Kidney (tissue), 14 donors: ENCODE measurements around the gene LOXL1. TPM values are rescaled to one million over a fixed set of nuclear protein-coding genes. Genes with fewer than 3 reads are reported as not detected.

Source experiments
- DNase-seq, 5 donors: peaks; one replicate each; pipeline ENCODE4 v3.0.0-alpha.2; 2013 to 2020
- FAIRE-seq: peaks from 2 replicates; lab custom pipeline; 2012; peaks lifted over from hg19 to GRCh38; lab: Jason Lieb, UNC
- H3K27ac ChIP-seq, 2 donors: one replicate each; pipeline ENCODE4 v1.7.0; 2013; ENCODE audit warnings: low read depth in 2 of 2, low read length in 2 of 2, inconsistent platforms in 1 of 2
- H3K27me3 ChIP-seq: one replicate; pipeline ENCODE4 v1.7.1; 2013; ENCODE audit warnings: low read length, inconsistent platforms; ENCODE audit not compliant: control insufficient read depth, insufficient read depth
- H3K36me3 ChIP-seq, 3 donors: one replicate each; pipeline versions ENCODE4 v1.7.0 to v1.7.1; 2013; ENCODE audit warnings: low read length in 3 of 3, control low read depth in 1 of 3, inconsistent platforms in 1 of 3; ENCODE audit not compliant: insufficient read depth in 3 of 3, control insufficient read depth in 2 of 3
- H3K4me1 ChIP-seq, 3 donors: one replicate each; pipeline versions ENCODE4 v1.7.0 to v1.7.1; 2013; ENCODE audit warnings: low read length in 3 of 3, inconsistent platforms in 1 of 3, low read depth in 1 of 3; ENCODE audit not compliant: control insufficient read depth in 2 of 3, insufficient read depth in 2 of 3
- H3K4me3 ChIP-seq, 3 donors: one replicate each; pipeline versions ENCODE4 v1.7.0 to v1.8.1; 2013; ENCODE audit warnings: low read length in 3 of 3, control low read depth in 1 of 3, inconsistent platforms in 1 of 3
- H3K9ac ChIP-seq, 3 donors: one replicate each; pipeline versions ENCODE4 v1.7.0 to v1.7.1; 2013; ENCODE audit warnings: low read length in 3 of 3, control low read depth in 1 of 3, inconsistent platforms in 1 of 3
- H3K9me3 ChIP-seq, 3 donors: one replicate each; pipeline versions ENCODE4 v1.7.0 to v1.7.1; 2013; ENCODE audit warnings: low read length in 3 of 3, control low read depth in 1 of 3, inconsistent platforms in 1 of 3; ENCODE audit not compliant: control insufficient read depth in 2 of 3, insufficient read depth in 1 of 3
- CTCF ChIP-seq: IDR thresholded peaks from 3 replicates; pipeline ENCODE4 v1.5.1; 2012; ENCODE audit warnings: mild to moderate bottlenecking, moderate library complexity, borderline replicate concordance; ENCODE audit not compliant: insufficient read depth; ENCODE audit errors: extremely low read depth
- intact Hi-C: fragments of 100-400 bp; cut with DNase I; formaldehyde crosslinking; loops from one replicate; pipeline ENCODE4 v1.11.1; 2022
- polyA plus RNA-seq: library from polyadenylated mRNA; stranded (reverse); fragments of 350-450 nt; fragmentation: Illumina TruSeq; extraction: RNeasy Lipid Tissue Mini Kit (QIAGEN cat#74804); gene quantifications from one replicate; pipeline ENCODE4 v1.2.3, GENCODE V29; 2014; ENCODE audit warnings: low read depth, low replicate concordance; ENCODE audit not compliant: insufficient read depth
- total RNA-seq: library from RNA; stranded (reverse); fragmentation: NEBNext Ultra II Directional; extraction: Animal tissue kit (Norgen Biotek cat#: 25700); gene quantifications from one replicate; pipeline ENCODE4 v1.2.1, GENCODE V29; 2021
- donor health status: control.
- donor health status: control.
- donor health status: control.
- donor health status: control.
- donor health status: control.
- donor health status: DM: yes; HTN: yes; CAD: no.
- donor health status: Normal renal cell carcinoma (clear cell type).

Gene LOXL1
- total and polyA plus RNA-seq, 2 donors from 2014 or later: 33.2 to 35.1 TPM

GRCh38 chr15:73901126-73901810, 25.0 kb upstream of the LOXL1 start:
- FAIRE-seq (no peak), DNase-seq (peak in 1 of 5 donors; percentile 8)
- no peaks in the 10 kb centered on the region for H3K36me3 ChIP-seq
- no peaks in the 10 kb centered on the region for H3K27me3 ChIP-seq
- peaks cover 0 to 4% (median 0%) of the 10 kb centered on the region in 3 donors for H3K9me3 ChIP-seq
- TF ChIP-seq CTCF: no peak
- H3K9ac ChIP-seq: no peak overlapping the region
- no peak overlapping the region for H3K4me3 ChIP-seq
- peaks cover 0 to 7% (median 0%) of the 10 kb centered on the region in 3 donors for H3K4me1 ChIP-seq
- intact Hi-C loops: no loop called here
- H3K27ac ChIP-seq: no peak overlapping the region

- no peaks in the 10 kb centered on the region for H3K27me3 ChIP-seq
- no peak overlapping the region for H3K9ac ChIP-seq
- H3K4me1 ChIP-seq: peaks cover 0 to 7% (median 0%) of the 10 kb centered on the region in 3 donors
- no peak overlapping the region for H3K27ac ChIP-seq
- DNase-seq (peak in 1 of 5 donors; percentile 24), FAIRE-seq (no peak)
- intact Hi-C loops: no loop called here
- no peak for TF ChIP-seq CTCF
- peaks cover 0 to 4% (median 0%) of the 10 kb centered on the region in 3 donors for H3K9me3 ChIP-seq
- H3K4me3 ChIP-seq: no peak overlapping the region
- no peaks in the 10 kb centered on the region for H3K36me3 ChIP-seq
These were observed 23.9 kb upstream of the LOXL1 start for GRCh38 chr15:73902121-73903020.

- DNase-seq: peak in 1 of 5 donors; percentile 25
- FAIRE-seq: no peak
- Histone ChIP-seq H3K4me3 (no peak overlapping the region), H3K4me1 (peaks cover 0 to 5% (median 2%) of the 10 kb centered on the region in 3 donors), H3K9ac (no peak overlapping the region), H3K27me3 (no peaks in the 10 kb centered on the region), H3K27ac (no peak overlapping the region), H3K9me3 (peaks cover 0 to 4% (median 0%) of the 10 kb centered on the region in 3 donors), H3K36me3 (no peaks in the 10 kb centered on the region)
- intact Hi-C loops: no loop called here
- no peak for TF ChIP-seq CTCF
These were observed 22.0 kb upstream of the LOXL1 start for GRCh38 chr15:73904026-73904815.
